ENCODE measurements around the gene PAK1. TPM values are rescaled to one million over a fixed set of nuclear protein-coding genes. Genes with fewer than 3 reads are reported as not detected.

PAK1 gene
- total and polyA plus RNA-seq, 2 of the 4 experiments (the other 2 are of a cell fraction), result 34.3 to 60.6 TPM

DNA sequence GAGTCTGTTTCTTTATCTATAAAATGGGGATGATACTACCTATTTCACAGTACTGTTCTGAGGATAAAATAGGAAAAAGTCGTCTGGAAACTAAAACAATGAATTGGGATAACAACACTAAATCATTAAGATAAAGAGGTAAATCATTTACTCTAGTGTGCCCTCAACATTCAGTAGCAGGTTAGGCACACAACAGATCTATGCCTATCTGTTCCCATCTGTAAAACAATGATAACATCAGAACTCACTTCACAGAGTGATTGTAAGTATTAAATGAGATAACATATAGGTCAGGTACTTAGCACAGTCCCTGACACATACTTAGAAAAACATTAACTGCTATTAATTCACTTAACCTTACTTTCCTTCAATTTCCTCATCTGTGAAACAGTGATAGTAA is 36.9 kb downstream of the PAK1 start:
- Histone ChIP-seq H3K9ac (ENCODE audit: low read depth, low read length) (no peak overlapping the region), H3K56ac (ENCODE audit: extremely low read depth, insufficient read depth, low read length) (no peak overlapping the region), H4K8ac (ENCODE audit: low read depth in 2 of 2, low read length in 2 of 2) (no peak overlapping the region), H2BK5ac (ENCODE audit: low read depth, low read length, poor library complexity, severe bottlenecking) (no peak overlapping the region), H3K9me1 (ENCODE audit: insufficient read depth, low read length) (no peaks in the 10 kb centered on the region), H2BK15ac (ENCODE audit: low read depth, low read length) (no peak overlapping the region), H4K91ac (ENCODE audit: insufficient read depth, low read depth, low read length) (no peak overlapping the region), H3K14ac (replicated peaks; ENCODE audit: low read depth, low read length) (no peak overlapping the region), H2AFZ (replicated peaks; ENCODE audit: low read length, poor library complexity) (no peak overlapping the region), H2BK120ac (ENCODE audit: low read depth, low read length) (no peak overlapping the region), H3K27ac (ENCODE audit: insufficient read depth, low read length) (no peak overlapping the region), H3K36me3 (ENCODE audit: control insufficient read depth, insufficient read depth, low read length) (no peaks in the 10 kb centered on the region), H2AK9ac (replicated peaks; ENCODE audit: low read depth, low read length, poor library complexity) (no peak overlapping the region), H4K20me1 (ENCODE audit: insufficient read depth, low read length) (no peaks in the 10 kb centered on the region), H2AK5ac (ENCODE audit: low read depth, low read length) (no peak overlapping the region), H3K9me3 (ENCODE audit: control insufficient read depth, insufficient read depth, low read length) (no peaks in the 10 kb centered on the region), H3K4me1 (ENCODE audit: control insufficient read depth, insufficient read depth, low read length) (no peaks in the 10 kb centered on the region), H4K5ac (ENCODE audit: low read depth, low read length) (no peak overlapping the region), H3K4ac (ENCODE audit: low read depth, low read length) (no peak overlapping the region), H3K79me1 (ENCODE audit: low read depth in 1 of 2, low read length in 2 of 2) (no peaks in the 10 kb centered on the region), H3K18ac (ENCODE audit: low read depth, low read length) (no peak overlapping the region), H3K27me3 (ENCODE audit: control insufficient read depth, insufficient read depth, low read length) (peaks cover 30% of the 10 kb centered on the region), H3K4me3 (ENCODE audit: insufficient read depth, low read depth, low read length) (no peak overlapping the region), H3K23ac (ENCODE audit: low read depth, low read length) (no peak overlapping the region), H3K4me2 (ENCODE audit: low read depth, low read length) (no peak overlapping the region), H2BK20ac (ENCODE audit: low read depth, low read length) (no peak overlapping the region)
- intact Hi-C loops (cut with micrococcal nuclease), result loop anchor here (5.0 kb wide), 1 partner anchor 65 kb away; no protein-coding TSS in a partner anchor
- WGBS, 2 experiments (ENCODE audit: extremely low coverage in 2 of 2, insufficient read length in 1 of 2), result no CpG with 5 or more reads among the region's 1 CpG
- in situ Hi-C loops (cut with MboI; ENCODE audit: low sequenced_read_pairs), result no loop called here
- BruUV-seq (replicated peaks), result no TSS peak
- DNase-seq (no peak), ATAC-seq (ENCODE audit: low read depth) (no peak)
- CTCF ChIA-PET, result no interaction called here
- POLR2A ChIA-PET (ENCODE audit: unreplicated experiment), result no interaction called here
- TF ChIP-seq MXI1 (IDR thresholded peaks at IDR 0.05; ENCODE audit: borderline replicate concordance, low read depth, low read length) (no peak), POLR2A (IDR thresholded peaks at IDR 0.05; ENCODE audit: low read depth, low read length) (no peak), NFE2L2 (IDR thresholded peaks at IDR 0.05; ENCODE audit: low read depth, low read length) (no peak), CEBPB (IDR thresholded peaks at IDR 0.05; ENCODE audit: low read depth, low read length) (no peak)
- dilution Hi-C loops (cut with HindIII; ENCODE audit: low sequenced_read_pairs, unreplicated experiment), result no loop called here

Measured in IMR-90 (cell line).